HG03175 (cell line): Measurements from ENCODE around the gene SLC36A1.

ENCODE experiments used
- ATAC-seq: cut with Tn5 transposase; IDR thresholded peaks from one replicate; pipeline ENCODE4 v1.9.1; 2021; ENCODE audit warnings: mild to moderate bottlenecking, moderate library complexity; ENCODE audit not compliant: unreplicated experiment

SLC36A1 gene

DNA sequence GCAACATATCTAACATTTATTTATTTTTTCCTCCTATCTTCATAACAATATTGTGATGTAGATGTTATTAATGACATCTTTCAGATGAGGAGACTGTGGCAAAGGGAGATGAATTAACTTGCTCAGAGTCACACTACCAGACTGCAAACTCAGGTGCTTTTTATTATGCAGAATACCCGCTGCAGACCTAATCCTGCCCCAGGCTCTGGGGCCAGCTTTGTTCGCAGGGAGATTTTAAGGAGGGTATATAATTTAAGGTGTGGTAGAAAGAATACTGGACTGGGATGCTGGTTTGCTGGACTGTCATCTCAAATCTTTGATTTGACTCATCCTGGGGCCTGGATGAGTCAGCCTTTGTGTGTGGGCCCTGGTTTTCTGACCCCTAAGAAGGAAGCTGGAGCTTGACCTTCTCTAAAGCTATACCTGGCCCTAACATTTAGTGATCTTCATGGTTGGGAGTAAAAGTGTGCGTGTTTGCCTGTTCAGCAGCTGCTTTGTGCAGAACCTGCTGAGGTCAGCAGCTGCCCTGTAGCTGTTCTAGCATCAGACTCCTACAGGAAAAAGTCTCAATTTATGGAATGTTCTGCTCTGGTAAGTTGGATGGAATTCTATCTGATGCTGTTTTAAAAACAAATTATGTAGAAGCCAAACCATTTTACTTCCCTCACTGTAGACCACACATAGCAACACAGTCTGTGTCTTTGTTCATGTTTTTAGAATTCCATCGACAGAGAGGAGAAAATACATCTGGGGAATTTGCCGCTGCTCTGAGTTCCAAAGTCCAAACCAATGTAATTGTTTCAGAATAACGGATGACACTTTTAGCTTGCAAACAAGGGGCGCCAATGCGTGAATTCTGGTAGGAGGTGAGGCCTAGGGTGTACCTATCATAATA is 4.5 kb downstream of the SLC36A1 start:
- ATAC-seq = peak; percentile 51

DNA sequence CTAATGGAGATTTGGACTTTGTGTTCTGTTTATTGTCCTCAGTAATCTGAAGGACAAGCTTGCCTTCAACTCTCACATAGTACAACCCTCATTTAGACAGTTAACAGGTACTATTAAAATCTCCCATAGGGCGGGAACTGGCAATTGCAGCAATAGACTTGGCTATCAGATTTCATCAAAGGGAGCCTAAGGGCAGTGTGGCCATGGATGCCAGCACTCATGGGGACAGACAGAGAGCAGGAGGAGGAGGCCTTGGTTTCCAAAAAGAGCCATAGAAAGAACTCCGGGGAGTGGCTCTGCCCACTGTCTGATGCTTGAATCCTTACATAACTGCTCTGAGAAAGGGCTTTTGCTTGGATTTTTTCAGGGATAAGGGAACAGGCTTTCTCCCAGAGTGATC is 6.8 kb downstream of the SLC36A1 start:
- ATAC-seq = no peak

GRCh38 chr5:151454889-151455288 is 7.5 kb downstream of the SLC36A1 start:
- no peak for ATAC-seq

GRCh38 chr5:151456321-151456940 is 9.0 kb downstream of the SLC36A1 start:
- ATAC-seq = no peak

DNA sequence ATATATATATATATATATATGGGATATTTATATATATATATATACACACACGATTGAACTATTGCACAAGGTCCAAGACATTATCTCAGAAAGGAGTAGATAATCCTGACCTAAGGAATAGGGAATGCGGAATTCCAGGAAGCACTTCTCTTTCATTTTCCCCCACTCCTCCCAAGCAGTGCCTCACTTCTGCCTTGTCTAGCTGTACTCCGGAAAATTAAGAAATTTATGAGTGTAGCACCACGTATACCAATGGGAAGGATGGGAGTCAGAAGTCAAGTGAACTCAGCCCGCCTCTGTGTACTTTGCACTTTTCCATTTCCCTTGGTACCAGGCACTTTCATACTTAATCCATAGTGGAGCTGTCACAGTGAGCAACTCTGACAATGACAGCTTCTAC is 10.9 kb downstream of the SLC36A1 start:
- no peak for ATAC-seq

DNA sequence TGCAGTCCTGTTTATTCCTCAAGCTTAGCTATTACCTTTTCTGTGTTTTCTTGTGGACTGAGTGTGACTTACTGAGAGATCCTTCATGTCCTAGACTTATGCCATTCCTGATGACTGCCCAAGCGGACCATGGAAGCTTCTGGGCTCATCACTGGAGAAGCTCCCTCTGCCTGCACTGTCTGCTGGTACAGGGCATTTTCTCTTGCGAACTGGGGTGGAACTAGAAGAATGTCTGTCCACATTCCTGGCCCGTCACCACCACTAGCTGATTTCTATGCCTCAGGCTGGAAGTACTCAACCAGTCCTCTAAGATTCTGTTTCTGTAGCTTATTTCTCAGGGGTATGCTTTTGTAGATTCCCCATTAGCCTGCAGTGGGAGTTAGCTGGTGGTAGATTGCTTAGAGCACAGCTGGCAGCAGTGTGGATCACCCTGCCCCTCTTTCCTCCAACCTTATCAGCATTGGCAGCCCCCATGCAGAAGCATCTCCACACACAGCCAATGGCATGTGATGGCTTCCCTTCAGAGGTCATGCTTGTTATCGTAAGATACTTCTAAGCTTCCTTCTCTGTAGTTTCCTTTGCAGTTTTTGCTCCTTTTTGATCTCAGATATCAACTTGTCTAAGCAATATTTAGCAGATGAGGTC is 12.4 kb downstream of the SLC36A1 start:
- ATAC-seq = no peak

DNA sequence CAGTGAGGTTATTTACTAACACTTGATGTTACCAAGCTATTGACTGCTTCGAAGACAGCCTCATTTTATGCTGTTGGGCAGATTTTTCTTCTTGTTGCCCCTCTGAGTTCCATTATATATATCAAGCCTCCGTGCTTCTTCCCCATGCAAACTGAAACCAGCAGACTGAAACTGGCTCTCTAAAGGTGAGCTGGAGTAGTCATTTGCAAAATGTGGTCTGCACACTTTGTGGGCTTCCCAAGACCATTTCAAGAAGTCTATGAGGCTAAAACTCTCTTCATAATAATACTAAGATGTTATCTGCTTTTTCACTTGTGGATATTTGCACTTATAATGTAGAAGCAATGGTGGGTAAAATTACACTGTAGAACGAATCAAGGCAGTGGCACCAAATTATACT is 13.9 kb downstream of the SLC36A1 start:
- peak; percentile 76 for ATAC-seq

DNA sequence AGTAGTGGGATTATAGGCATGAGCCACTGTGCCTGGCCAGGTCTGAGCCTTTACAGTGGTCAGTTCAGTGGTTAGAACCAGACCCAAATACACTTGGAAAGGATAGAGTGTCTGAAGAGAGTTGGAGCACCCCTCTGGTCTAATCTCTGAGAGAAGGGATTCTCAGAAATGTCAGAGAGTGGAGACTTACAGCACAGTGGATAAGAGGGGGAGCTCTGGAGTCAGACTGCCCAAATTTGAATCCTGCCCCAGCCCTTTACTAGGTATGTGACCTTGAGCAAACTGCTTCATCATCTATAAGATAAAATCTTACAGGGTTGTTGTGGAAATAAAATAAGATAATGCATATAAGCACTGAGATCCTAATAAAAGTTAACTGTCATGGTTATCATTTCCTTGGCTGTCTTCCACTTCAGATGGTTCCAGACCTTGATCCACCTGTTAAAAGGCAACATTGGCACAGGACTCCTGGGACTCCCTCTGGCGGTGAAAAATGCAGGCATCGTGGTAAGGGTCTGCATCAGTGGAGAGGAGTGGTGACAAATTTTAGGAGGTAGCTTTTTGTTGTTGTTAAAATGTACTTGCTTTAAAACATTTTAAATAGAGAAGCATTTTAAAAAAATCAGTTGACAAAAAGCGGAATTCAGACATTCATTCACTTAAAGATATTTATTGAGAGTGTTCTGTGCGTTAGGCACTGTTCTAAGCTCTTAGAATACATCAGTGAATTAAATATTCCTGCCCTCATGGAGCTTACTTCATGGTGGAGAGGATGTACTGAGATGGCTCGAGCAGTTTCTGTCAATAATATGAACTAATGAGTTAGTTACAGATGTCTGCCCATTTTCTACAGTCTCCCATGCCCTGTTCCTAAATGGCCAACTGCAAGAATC is 16.0 kb downstream of the SLC36A1 start:
- ATAC-seq = no peak

- ATAC-seq = no peak
These were observed 16.7 kb downstream of the SLC36A1 start for GRCh38 chr5:151464101-151464500.

DNA sequence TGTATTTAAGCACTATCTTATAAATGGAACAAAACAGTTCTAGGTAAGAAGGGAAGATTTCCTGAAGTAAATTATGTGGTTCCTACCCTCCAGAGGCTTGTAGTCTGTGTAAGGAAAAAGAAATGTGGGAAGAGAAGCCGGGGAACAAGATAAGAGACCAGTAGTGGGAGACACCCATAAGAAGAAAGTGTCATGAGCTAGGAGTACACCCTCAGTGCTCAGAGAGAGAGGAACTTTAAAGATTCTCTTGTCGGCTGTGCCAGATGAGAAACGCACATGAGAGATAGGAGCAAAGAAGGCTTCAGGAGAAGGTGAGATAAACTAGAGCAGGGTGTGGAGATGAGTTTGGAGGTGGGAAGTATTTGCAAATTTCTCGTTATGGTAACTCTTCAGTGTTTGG is 18.1 kb downstream of the SLC36A1 start:
- no peak for ATAC-seq

DNA sequence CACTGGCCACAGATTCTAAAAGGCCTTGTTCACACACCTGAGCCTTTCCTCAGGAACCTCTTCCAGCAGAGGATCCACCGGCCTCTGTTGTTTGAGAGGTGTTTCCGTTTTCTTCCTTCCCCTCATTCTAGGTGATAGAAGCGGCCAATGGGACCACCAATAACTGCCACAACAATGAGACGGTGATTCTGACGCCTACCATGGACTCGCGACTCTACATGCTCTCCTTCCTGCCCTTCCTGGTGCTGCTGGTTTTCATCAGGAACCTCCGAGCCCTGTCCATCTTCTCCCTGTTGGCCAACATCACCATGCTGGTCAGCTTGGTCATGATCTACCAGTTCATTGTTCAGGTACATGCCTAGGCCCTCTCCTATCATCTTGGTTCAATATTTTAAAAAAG is 20.2 kb downstream of the SLC36A1 start:
- no peak for ATAC-seq

- no peak for ATAC-seq
These were observed 22.0 kb downstream of the SLC36A1 start for GRCh38 chr5:151469386-151469785.

DNA sequence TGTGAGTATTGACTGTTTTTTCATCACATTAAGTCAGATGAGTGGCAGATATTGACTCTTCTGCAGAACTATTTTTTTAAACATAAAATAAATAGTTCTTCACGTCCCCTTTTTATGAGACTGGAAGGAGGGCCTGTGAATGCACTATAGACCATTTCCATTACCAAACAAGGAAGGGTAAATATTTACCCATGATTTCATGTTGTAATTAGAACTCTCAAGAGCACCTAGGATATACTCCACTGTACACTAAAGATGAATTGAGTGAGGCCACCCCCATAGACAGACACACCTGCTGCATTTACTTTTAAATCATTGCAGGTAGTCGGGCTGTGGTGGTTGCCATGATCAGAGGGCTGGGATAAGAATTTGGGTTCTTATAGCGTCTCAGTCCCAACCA is 22.6 kb downstream of the SLC36A1 start:
- no peak for ATAC-seq

GRCh38 chr5:151470439-151470838 is 23.0 kb downstream of the SLC36A1 start:
- ATAC-seq = no peak

DNA sequence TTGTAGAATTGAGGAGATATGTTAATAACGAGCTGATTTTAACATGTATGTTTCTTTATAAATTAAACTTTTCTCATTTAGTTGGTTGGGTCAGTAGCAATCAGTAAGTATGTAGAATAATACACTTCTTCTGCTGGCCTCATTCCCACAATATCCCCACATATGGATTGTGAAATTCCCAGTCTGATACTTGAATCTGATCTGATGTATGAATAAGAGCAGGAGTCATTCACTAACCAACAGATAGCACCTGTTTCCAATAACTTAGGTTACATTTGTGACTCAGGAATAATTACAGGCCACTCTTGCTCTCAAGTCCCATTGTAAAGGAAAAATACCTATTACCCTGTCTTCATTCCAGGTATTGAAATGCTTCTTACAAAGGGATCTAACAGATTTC is 23.9 kb downstream of the SLC36A1 start:
- no peak for ATAC-seq

GRCh38 chr5:151474799-151475198 is 27.4 kb downstream of the SLC36A1 start:
- no peak for ATAC-seq

- ATAC-seq = no peak
These were observed 28.0 kb downstream of the SLC36A1 start for GRCh38 chr5:151475388-151475787.

DNA sequence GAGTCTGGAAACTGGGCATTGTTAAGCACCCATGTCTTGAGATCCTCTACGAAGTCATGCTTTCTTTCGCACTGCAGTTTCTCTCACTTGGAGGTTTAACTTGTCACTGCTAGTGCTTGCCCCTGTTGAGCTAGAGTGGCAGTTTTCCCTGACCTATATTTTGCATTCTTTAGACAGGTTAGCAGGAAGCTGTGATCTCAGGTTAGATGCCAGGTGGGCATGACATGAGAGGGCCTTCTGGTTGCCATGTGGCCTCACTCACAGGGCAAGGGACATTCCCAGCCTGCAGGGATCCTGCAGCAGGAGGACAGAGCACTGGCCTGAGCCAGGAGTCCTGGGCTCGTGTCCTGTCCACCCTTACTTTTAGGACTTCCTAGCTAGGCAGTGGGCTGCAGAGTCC is 28.6 kb downstream of the SLC36A1 start:
- no peak for ATAC-seq

- ATAC-seq = no peak
These were observed 29.7 kb downstream of the SLC36A1 start for GRCh38 chr5:151477101-151477500.

DNA sequence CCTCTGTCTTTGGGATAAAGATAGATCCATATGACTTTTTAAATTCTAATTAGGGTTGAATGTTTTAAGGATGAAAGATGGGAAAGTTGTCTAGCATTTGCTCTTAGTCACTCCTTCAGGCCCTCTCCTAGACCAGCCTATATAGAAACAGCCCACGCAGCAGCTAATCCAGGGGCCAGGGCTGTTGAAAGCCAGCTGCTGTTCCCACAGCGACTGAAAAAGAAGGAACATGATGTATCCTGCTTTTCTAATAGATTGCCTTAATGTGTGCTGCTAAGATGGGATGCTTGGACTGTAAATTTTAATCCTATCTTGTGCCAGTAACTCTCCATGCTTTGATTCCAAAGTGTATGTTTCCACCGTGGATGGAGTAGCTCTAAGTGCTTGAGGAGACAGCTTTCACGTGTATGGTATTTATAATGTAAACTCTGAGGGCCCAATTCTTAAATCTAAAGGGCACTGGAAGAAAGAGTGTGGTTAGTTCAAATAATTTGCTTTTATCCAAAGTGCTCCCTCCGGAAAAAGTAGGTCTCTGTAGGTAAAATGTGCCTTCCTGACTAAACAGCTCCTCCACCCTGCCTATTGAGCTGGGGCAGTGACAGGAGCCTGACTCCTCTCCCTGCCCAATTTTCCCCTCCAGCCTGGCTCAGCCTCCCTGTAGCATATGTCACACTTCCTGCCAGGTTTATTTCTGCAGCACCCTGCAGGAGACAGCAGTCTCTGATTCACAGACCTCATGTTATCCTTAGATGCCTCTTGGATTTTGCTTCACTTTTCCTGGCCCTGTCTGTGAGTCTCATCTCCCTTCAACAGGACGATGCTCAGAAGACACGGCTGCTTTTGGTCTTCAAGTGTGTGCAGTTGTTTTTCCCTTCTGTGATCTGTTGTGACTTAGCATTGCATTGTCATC is 33.2 kb downstream of the SLC36A1 start:
- ATAC-seq = no peak
